GM18508 (cell line): Measurements from ENCODE around the gene PACSIN3.

ENCODE experiments used
- ATAC-seq: cut with Tn5 transposase; IDR thresholded peaks from one replicate; pipeline ENCODE4 v1.9.1; 2021; ENCODE audit warnings: moderate number of reproducible peaks; ENCODE audit not compliant: insufficient read depth, unreplicated experiment

The PACSIN3 gene

GRCh38 chr11:47177229-47177845 lies 8.9 kb downstream of the PACSIN3 start:
- peak; percentile 28 for ATAC-seq

- peak; percentile 46 for ATAC-seq
Observed at GRCh38 chr11:47176328-47177228, 9.7 kb downstream of the PACSIN3 start, which contains the start of gene ARFGAP2. Gene ARFGAP2 (minus strand): TSS chr11:47176879. CDS start chr11:47176853, 26 bp downstream.

DNA sequence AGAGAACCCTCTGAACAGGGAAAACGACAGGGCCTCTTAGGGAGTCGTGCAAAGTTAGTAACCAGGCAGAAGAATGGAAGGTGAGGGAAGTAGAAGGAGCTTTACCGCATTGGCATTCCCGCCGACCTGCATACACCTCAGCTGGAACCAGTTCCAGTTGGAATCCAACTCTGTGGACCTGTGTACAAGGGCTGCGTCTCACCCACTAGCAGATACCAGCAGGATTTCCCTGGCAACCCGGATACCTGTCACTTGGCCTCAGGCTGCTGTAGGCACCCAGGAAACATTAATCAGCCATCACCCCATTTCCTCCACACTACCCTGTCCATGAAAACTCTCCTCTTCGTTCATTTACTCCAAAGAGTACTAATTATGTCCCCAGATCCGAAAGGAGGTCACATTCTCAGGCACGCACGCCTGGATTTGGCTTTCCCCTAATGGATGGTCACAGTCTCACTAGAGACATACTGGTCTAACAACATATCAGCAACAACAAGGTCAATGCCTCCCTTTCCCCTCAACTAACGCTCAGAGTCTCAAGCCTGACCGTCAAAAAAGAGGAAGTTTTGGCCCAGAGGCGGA lies 10.4 kb downstream of the PACSIN3 start:
- no peak for ATAC-seq

- no peak for ATAC-seq
Observed at GRCh38 chr11:47172740-47173336, 13.4 kb downstream of the PACSIN3 start.

DNA sequence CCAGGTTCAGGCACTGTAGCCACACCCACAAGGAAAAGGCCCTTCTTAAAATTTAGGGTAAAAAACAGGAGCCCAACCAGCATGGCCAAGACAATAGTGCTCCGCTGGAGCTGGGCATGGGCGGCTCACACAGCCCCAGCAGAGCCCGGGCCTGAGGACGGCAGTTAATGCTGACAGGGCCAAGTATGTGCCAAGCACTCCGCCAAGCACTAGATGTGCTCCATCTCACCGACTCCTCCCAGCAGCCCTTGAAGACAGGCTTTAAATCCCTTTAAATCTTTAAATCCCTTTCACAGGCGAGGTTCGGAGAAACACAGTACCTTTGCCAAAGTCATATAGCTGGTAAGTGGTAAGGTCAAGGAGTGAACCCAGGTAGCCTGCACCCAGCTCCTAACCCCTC lies 14.4 kb downstream of the PACSIN3 start:
- no peak for ATAC-seq

DNA sequence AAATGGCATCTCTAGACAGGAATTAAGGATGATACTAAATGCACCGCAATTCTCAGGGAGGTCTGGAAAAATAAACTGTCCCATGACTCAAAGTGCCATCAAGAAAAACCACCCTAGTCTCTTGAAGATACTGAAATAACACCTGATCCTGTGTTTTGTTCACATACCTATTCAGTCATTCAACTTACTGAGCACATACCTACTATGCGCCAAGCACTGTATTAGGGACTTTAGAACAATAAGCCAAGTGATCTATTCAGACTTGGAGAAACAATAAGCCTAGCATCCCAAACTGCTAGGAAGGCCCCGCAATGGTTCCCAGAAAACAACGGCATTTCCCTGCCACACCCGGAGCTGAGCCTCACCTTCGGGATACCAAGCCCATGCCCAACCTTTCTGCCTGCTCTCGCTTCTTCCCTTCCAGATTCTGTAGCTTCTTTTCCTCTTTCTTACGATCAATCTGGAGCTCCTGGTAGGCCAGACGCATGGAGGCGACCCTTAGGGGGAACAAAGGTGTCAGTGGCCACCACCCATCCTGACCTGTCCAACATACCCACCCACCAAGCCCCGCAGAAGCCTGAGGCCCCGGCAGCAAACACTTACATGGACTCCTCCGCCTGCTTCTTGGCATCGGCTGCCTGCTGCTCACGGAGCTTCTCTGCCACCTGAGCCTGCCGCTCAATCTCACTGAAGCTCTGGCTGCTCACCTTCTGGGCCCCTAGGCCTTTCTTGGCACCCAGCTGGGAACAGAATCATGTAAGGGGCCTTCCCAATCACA lies 15.0 kb downstream of the PACSIN3 start:
- ATAC-seq, result no peak

GRCh38 chr11:47166368-47166767 lies 19.9 kb downstream of the PACSIN3 start:
- no peak for ATAC-seq

DNA sequence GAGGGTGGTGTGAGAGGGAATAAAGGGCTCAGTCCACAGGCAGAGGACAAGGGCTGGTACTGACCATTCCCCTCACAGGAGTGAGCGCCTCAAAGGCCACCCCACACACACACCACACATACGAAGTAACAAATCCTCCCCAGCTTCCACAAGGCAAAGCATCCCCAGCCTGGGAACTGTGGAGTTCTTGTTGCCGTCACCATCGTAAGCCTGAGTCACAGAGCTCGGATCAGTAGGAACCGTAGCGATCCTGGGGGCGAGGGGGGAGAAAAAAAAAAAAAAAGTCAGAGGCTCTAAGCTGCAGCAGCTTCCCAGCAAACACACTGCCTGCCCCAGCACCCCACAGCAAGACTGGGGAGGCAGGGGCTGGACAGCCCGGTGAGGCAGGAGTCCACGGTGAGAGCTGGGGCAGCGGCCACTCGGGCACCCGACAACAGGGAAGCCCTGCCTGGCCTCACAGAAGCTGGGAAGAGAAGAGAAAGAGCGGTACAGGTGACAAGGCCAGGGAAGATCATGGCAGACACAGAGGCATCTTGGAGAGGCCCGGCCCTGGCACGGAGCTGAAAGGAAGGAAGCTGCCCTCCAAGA lies 20.9 kb downstream of the PACSIN3 start:
- no peak for ATAC-seq

DNA sequence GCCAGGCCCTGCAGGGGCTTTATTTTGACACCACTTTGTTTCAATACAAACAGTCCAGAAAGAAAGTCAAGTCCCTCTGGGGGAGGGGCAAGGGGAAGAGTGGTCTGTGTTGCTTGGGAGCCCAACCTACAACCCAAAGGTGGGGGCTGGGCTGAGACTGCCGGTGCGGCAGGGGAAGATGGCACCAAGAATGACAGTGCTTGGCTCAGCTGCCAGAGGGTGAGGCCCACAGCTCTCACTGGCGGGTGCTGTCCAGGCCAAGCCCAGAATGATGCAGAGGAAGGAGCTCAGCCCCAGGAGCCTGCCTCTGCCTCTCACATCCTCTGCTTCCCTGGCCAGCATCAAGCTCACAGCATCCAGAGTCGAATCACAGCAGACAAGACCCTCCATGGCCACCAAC lies 21.9 kb downstream of the PACSIN3 start:
- no peak for ATAC-seq

DNA sequence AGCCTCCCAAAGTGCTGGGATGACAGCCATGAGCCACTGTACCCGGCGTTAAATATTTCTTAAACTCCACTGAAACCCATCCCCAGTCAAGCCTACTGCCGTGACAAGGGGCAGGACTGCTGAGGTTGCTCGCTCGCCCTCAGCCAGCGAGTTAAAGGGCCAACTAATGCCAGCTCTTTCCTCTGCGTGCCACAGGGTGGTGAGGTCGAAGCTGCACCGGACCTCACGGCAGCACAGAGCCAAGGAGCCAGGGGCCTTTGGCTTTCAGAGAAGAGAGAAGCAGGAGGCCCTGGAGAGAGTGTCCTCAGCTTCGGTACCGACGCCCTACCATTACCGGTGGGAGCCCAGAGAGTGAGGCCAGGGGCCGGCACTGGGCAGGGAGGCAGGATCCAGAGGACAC lies 22.3 kb downstream of the PACSIN3 start:
- ATAC-seq, result no peak

DNA sequence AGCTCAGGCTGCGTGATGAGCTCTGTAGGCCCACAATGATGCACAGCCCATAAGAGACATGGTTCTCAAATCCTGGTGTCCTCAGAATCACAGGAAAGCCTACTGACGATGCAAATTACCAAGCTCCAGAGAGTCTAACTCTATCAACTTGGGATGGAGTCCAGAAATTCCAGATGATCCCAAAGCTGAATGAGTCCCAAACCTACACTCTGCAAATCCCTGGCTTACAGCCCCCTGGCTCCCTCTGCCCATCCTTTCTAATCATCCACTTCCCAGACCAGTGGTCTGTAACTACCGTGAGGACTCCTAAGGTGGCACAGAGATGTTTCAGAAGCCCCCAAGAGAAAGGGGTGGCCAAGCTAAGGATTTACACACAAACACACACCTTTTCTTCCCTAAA lies 23.0 kb downstream of the PACSIN3 start:
- no peak for ATAC-seq

- ATAC-seq, result no peak
Observed at GRCh38 chr11:47162426-47162825, 23.8 kb downstream of the PACSIN3 start.

- no peak for ATAC-seq
Observed at GRCh38 chr11:47161890-47162289, 24.3 kb downstream of the PACSIN3 start.

DNA sequence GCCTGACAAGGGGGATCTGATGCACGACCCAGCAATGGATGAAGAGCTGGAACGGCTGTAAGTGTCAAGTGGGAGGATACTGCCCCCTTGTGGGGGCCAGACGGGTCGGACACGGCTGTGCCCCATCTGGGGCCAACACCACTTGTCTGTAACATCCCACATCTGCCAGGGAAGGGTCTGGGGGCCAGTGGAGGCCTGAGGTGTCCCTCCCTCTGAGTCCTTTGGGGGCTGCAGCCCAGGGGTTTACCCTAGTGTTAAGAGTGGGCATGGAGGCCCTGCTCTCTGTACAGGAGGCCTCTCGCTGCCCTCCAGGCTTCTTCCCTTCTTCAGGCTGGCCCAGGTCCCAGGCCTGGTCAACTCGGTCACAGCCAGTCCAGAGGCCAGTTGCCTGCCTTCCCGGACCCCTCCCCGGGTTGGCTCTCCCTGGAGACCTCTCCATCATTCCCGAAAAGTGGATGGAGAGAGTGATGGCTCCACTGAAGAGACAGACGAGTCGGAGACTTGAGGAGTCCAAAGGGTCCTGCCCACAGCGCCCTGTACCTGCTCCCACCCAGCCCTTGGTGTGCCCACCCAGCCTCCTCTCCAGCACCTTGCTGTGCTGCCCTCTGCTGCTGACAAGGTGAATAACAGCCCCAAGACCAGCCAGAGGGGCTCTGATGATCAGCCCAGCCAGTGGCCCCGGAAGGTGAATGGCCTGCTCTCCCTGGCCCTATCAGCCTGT lies 24.9 kb downstream of the PACSIN3 start:
- ATAC-seq, result no peak

DNA sequence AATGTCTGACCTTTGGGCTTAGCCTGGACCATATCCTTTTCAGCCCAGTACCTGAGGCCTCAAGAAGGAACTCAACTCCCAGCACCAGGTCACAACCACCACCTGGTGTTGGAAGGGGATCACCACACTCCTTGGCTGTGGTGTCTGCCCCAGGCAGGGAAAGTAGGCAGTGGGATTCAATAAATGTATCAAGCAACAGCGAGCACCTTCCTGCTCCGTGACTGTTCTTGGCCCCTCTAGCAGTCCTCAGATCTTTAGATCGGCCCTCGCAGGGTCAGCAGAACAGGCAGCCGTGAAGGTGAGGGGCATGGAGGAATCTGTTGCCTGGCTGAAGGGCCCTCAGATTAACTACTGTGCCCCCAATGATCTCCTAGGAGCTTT lies 25.5 kb downstream of the PACSIN3 start:
- ATAC-seq, result no peak

DNA sequence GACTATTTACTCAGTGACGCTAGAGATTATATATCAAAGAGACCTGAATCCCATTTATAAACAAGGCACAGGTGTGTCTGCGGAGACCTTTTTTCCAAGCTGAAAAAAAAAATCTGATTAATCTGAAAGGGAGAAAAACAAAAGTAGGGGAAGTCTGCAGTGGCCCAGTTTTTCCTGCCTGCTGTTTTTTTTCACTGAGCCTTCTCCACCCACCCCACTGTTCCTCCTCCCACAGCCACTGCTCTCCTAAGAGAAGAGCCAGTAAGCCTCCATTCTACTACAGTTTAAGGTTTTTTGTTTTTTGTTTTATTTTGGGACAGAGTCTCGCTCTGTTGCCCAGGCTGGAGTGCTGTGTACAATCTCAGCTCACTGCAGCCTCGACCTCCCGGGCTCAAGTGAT lies 28.0 kb downstream of the PACSIN3 start:
- ATAC-seq, result no peak

- ATAC-seq, result no peak
Observed at GRCh38 chr11:47157805-47158204, 28.4 kb downstream of the PACSIN3 start.

GRCh38 chr11:47156951-47157350 lies 29.3 kb downstream of the PACSIN3 start:
- ATAC-seq, result no peak

DNA sequence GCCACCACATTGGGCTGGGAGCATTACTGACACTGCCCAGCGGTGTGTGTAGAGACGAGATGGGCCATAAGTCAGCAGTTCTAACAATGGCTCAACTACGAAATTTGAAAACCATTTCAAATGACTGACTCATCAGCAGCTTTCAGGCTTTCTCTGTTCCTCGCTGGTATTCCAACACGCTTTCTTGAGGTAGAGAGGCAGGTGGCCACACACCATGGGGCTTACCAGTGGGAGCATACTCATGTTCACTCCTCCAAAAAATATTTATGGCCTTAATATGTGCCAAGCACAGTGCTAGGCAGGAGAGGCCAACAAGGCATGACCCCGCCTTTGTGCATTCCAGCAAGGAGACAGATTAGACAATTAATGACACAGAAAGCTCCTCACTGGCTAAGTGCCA lies 29.9 kb downstream of the PACSIN3 start:
- ATAC-seq, result no peak
